ENCODE data around the gene TF.

DNA sequence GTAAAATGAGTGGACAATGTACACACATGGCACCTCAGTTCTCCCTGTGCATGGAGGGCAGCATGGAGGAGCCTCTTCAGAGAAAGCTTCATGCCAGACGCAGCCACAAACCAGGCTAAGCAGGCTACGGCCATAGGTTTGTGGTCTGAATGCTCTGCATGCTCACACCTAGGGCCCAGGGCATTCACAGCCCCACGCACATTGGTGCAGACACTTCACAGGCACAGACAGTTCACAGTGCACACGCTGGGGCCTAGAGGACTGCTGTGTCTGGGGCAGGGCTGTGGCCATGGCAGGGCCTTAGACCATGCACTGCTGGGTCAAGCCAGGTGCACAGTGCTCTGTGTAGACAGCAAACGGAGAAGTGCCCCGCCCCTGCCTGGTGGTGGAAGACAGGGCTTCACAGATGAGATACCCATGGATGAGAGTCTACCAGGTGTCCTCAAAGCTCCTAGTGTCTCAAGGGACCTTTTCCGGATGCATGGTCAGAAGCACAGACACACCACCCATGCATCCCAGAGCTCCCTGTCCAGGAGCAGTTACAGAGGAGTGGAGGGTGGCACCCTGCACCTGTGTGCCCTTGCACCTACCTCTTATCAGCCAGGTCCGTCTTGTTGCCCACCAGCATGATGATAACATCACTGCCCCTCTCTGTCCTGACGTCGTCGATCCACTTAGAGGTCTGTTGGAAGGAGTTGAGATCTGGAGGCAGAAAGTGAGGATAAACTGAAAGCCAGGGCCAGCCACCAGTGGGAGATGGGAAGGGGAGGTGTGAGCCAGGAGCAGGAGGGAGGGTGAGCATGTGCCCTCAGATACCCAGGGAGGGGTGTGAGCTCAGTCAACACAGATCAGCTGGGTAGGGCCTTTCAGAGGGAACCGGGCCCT, 93.0 kb downstream of the TF start:
- TF ChIP-seq ZNF274 (IDR thresholded peaks at IDR 0.05; ENCODE audit: low read depth, low read length) (no peak), YY1 (IDR thresholded peaks at IDR 0.05; ENCODE audit: insufficient read depth, insufficient read length) (no peak)
